ENCODE data around the gene CCDC28B. TPM values are rescaled to one million over a fixed set of nuclear protein-coding genes. Genes with fewer than 3 reads are reported as not detected.

Gene CCDC28B
- total and polyA plus RNA-seq, 2 of the 13 experiments (the other 11 are each of a cell fraction or from before 2014, with no cell fraction given), result 2.6 to 3.5 TPM

GRCh38 chr1:32221980-32222755 lies 21.8 kb downstream of the CCDC28B start, which contains the start of the genes EIF3I and TMEM234 (continued):
- TF ChIP-seq ZNF615 (CRISPR knock-in tag; IDR thresholded peaks at IDR 0.05; ENCODE audit: borderline replicate concordance) (no peak), YY1 (IDR thresholded peaks at IDR 0.05; ENCODE audit: insufficient read depth, insufficient replicate concordance, low read depth, low read length) (peak; percentile 70), ZNF660 (CRISPR knock-in tag; IDR thresholded peaks at IDR 0.05; ENCODE audit: borderline replicate concordance, low read depth) (no peak), ZNF674 (CRISPR knock-in tag; IDR thresholded peaks at IDR 0.05; ENCODE audit: low read depth) (no peak), MTA3 (CRISPR knock-in tag; IDR thresholded peaks at IDR 0.05) (no peak), ZNF598 (CRISPR knock-in tag; IDR thresholded peaks at IDR 0.05; ENCODE audit: borderline replicate concordance) (peak; percentile 65; the same call in 1 of the 2 replicates), ZNF800 (CRISPR knock-in tag; IDR thresholded peaks at IDR 0.05) (no peak), GABPB1 (CRISPR knock-in tag; IDR thresholded peaks at IDR 0.05) (peak; percentile 96), NR2F6 (IDR thresholded peaks at IDR 0.05) (no peak), NR2F6 (CRISPR knock-in tag; IDR thresholded peaks at IDR 0.05) (peak; percentile 15; the same call in 1 of the 2 replicates), ZBTB37 (CRISPR knock-in tag; IDR thresholded peaks at IDR 0.05) (no peak), ZNF547 (CRISPR knock-in tag; IDR thresholded peaks at IDR 0.05) (0 out of 2 replicates have a peak, but pooled peaks have one; percentile 41), ZNF782 (CRISPR knock-in tag; IDR thresholded peaks at IDR 0.05; ENCODE audit: borderline replicate concordance) (no peak), ZC3H4 (CRISPR knock-in tag; IDR thresholded peaks at IDR 0.05; ENCODE audit: borderline replicate concordance) (no peak), SMAD3 (CRISPR knock-in tag; IDR thresholded peaks at IDR 0.05) (no peak; the same call in 1 of the 2 replicates), LRRFIP1 (CRISPR knock-in tag; conservative IDR thresholded peaks at IDR 0.05) (no peak), GABPA (IDR thresholded peaks at IDR 0.05; ENCODE audit: low read depth, low read length) (peak; percentile 90), GABPA (CRISPR knock-in tag; IDR thresholded peaks at IDR 0.05; ENCODE audit: low read depth) (peak; percentile 98), ZSCAN22 (CRISPR knock-in tag; IDR thresholded peaks at IDR 0.05) (no peak), TGIF2 (CRISPR knock-in tag; IDR thresholded peaks at IDR 0.05) (peak; percentile 57; the same call in 1 of the 2 replicates), ZNF629 (CRISPR knock-in tag; conservative IDR thresholded peaks at IDR 0.05) (no peak), ZNF17 (CRISPR knock-in tag; IDR thresholded peaks at IDR 0.05) (no peak), XRCC5 (optimal IDR thresholded peaks at IDR 0.05; ENCODE audit: low read length) (no peak), ZNF577 (CRISPR knock-in tag; IDR thresholded peaks at IDR 0.05; ENCODE audit: borderline replicate concordance, low read depth) (no peak)
